HepG2 (cell line): ENCODE measurements around the gene INSR. TPM values are rescaled to one million over a fixed set of nuclear protein-coding genes. Genes with fewer than 3 reads are reported as not detected.

ENCODE experiments used
- CREM ChIP-seq, 2 experiments: sonication (generic) in 1 of 2; formaldehyde crosslinking in 1 of 2; IDR thresholded peaks; 2 replicates each; pipeline versions ENCODE4 v1.4.0 to v1.6.1; 2016 to 2020; ENCODE audit warnings: antibody characterized with exemption in 1 of 2, mild to moderate bottlenecking in 1 of 2, missing genetic modification reagents in 1 of 2
- EP300 ChIP-seq, 3 experiments: sonication (generic) in 1 of 3; formaldehyde crosslinking in 1 of 3; IDR thresholded peaks; 2 replicates each; pipeline versions ENCODE4 v1.5.1 to v1.6.1; 2011 to 2020; ENCODE audit warnings: low read depth in 2 of 3, low read length in 2 of 3, borderline replicate concordance in 1 of 3, improper control_type of control experiment in 1 of 3, mild to moderate bottlenecking in 1 of 3, missing genetic modification reagents in 1 of 3, moderate library complexity in 1 of 3
- ERF ChIP-seq: IDR thresholded peaks from 2 replicates; pipeline ENCODE4 v1.6.1; 2018; ENCODE audit warnings: missing biosample characterization, missing genetic modification reagents
- HDAC2 ChIP-seq: sonication (generic); formaldehyde crosslinking; IDR thresholded peaks from 2 replicates; pipeline ENCODE4 v1.4.0; 2020; ENCODE audit warnings: missing genetic modification reagents
- HIVEP1 ChIP-seq: sonication (generic); formaldehyde crosslinking; IDR thresholded peaks from 2 replicates; pipeline ENCODE4 v1.4.0; 2020; ENCODE audit warnings: mild to moderate bottlenecking, missing genetic modification reagents
- JUNB ChIP-seq: sonication (generic); formaldehyde crosslinking; IDR thresholded peaks from 2 replicates; pipeline ENCODE4 v1.8.0; 2022; ENCODE audit warnings: missing genetic modification reagents, mild to moderate bottlenecking, borderline replicate concordance
- KAT8 ChIP-seq: IDR thresholded peaks from 2 replicates; pipeline ENCODE4 v1.6.1; 2016; ENCODE audit warnings: missing genetic modification reagents, missing compliant biosample characterization
- KLF12 ChIP-seq: sonication (generic); formaldehyde crosslinking; IDR thresholded peaks from 2 replicates; pipeline ENCODE4 v1.4.0; 2020; ENCODE audit warnings: missing genetic modification reagents, borderline replicate concordance
- LCORL ChIP-seq, 2 experiments: fragments of 450-650 bp in 1 of 2; sonication (generic) in 1 of 2; formaldehyde crosslinking in 1 of 2; IDR thresholded peaks; 2 replicates each; pipeline versions ENCODE4 v1.5.0 to v1.6.1; 2017 to 2020; ENCODE audit warnings: antibody characterized with exemption in 1 of 2, missing genetic modification reagents in 1 of 2
- NFYB ChIP-seq: sonication (generic); formaldehyde crosslinking; IDR thresholded peaks from 2 replicates; pipeline ENCODE4 v1.4.0; 2020; ENCODE audit warnings: missing genetic modification reagents
- NR2F6 ChIP-seq, 2 experiments: IDR thresholded peaks; 2 replicates each; pipeline ENCODE4 v1.6.1; 2016; ENCODE audit warnings: antibody characterized with exemption in 1 of 2, mild to moderate bottlenecking in 1 of 2
- NRL ChIP-seq: sonication (generic); formaldehyde crosslinking; IDR thresholded peaks from 2 replicates; pipeline ENCODE4 v1.5.0; 2020; ENCODE audit warnings: missing genetic modification reagents, mild to moderate bottlenecking, moderate library complexity, borderline replicate concordance
- ZBTB42 ChIP-seq: sonication (generic); formaldehyde crosslinking; IDR thresholded peaks from 2 replicates; pipeline ENCODE4 v1.5.0; 2020; ENCODE audit warnings: mild to moderate bottlenecking, missing genetic modification reagents
- ZBTB7A ChIP-seq: sonication (generic); formaldehyde crosslinking; IDR thresholded peaks from 2 replicates; pipeline ENCODE4 v1.8.0; 2022; ENCODE audit warnings: mild to moderate bottlenecking, missing genetic modification reagents
- ZC3H13 ChIP-seq: sonication (generic); formaldehyde crosslinking; IDR thresholded peaks from 2 replicates; pipeline ENCODE4 v1.8.1; 2023; ENCODE audit warnings: mild to moderate bottlenecking, missing genetic modification reagents, moderate library complexity
- ZNF230 ChIP-seq: sonication (generic); formaldehyde crosslinking; IDR thresholded peaks from 2 replicates; pipeline ENCODE4 v1.4.0; 2020; ENCODE audit warnings: mild to moderate bottlenecking, missing genetic modification reagents
- ZNF431 ChIP-seq: sonication (generic); formaldehyde crosslinking; IDR thresholded peaks from 2 replicates; pipeline ENCODE4 v1.9.0; 2022; ENCODE audit warnings: missing genetic modification reagents, low read depth, mild to moderate bottlenecking, borderline replicate concordance
- ZNF547 ChIP-seq: sonication (generic); formaldehyde crosslinking; IDR thresholded peaks from 2 replicates; pipeline ENCODE4 v1.5.1; 2020; ENCODE audit warnings: mild to moderate bottlenecking, missing genetic modification reagents
- ZNF780A ChIP-seq: sonication (generic); formaldehyde crosslinking; IDR thresholded peaks from 2 replicates; pipeline ENCODE4 v1.8.0; 2022; ENCODE audit warnings: mild to moderate bottlenecking, missing genetic modification reagents, moderate library complexity
- ZSCAN29 ChIP-seq: sonication (generic); formaldehyde crosslinking; conservative IDR thresholded peaks from 2 replicates; pipeline ENCODE4 v1.4.0; 2020; ENCODE audit warnings: mild to moderate bottlenecking, missing genetic modification reagents
- polyA plus RNA-seq, 8 experiments: library from polyadenylated mRNA; depleted of rRNA in 3 of 8; stranded (reverse) in 7 of 8; unstranded in 1 of 8; fragments of >200 nt; fragmentation: Illumina TruSeq in 4 of 8; extraction: Trizol in 4 of 8; gene quantifications; 2 replicates each; pipeline versions ENCODE4 v1.2.1 to v1.2.3, GENCODE V29; 2011 to 2016; ENCODE audit warnings: low read depth in 4 of 8, missing spikeins in 1 of 8, mixed read lengths in 1 of 8; ENCODE audit not compliant: insufficient read depth in 1 of 8
- total RNA-seq, 5 experiments: library from RNA; depleted of rRNA; stranded (reverse); fragments of >200 nt; fragmentation: Illumina TruSeq; extraction: Trizol; gene quantifications; 2 replicates each; pipeline ENCODE4 v1.2.3, GENCODE V29; 2016; ENCODE audit warnings: low read depth in 1 of 5
- TF ChIP-seq, protein P1 (sequence below): sonication (generic); formaldehyde crosslinking; IDR thresholded peaks from 2 replicates; pipeline ENCODE4 v1.8.0; 2022; ENCODE audit warnings: mild to moderate bottlenecking, missing genetic modification reagents, moderate library complexity
- TF ChIP-seq, protein P2 (sequence below): sonication (generic); formaldehyde crosslinking; IDR thresholded peaks from 2 replicates; pipeline ENCODE4 v1.5.1; 2020; ENCODE audit warnings: mild to moderate bottlenecking, missing genetic modification reagents, moderate library complexity
- TF ChIP-seq, protein P3 (sequence below): IDR thresholded peaks from 2 replicates; pipeline ENCODE4 v1.6.1; 2016

The INSR gene
- total and polyA plus RNA-seq, 2 of the 13 experiments (the other 11 are each of a cell fraction or from before 2014, with no cell fraction given) = 24.2 to 29.8 TPM

DNA sequence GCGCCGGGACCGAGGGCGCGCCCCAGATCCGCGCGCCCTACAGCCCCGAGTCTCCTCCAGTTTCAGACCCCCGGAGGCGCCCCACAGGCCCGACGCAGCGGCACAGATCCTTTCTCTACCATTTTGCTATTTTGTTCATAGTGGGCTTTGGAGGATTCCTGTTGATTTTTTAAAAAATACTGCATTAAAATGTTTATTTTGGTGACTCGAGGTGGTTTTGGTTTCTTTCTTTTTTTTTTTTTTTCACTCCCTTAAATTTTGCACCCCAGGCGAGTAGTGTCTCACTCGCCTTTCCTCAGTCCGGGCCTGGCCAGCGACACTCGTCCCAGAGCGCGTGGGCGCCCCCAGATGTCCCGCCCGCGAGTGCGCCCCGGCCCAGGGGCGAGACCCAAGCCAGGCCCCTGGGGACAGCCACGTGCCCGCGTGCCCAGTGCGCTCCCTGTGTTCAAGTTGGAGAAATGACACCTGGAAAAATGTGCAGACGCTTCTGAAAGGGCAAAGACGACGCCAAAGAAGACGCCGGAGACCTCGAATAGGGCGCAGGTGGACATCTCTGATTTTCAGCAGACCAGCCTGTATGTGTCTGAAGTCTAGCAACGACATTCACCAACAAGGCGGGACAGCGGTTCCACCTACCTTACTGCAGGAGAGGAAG is 471 bp upstream of the INSR start (continued):
- TF ChIP-seq ZC3H13 (CRISPR knock-in tag) (peak; percentile 48; the same call in 1 of the 2 replicates), ZSCAN29 (CRISPR knock-in tag) (no peak), ZNF547 (CRISPR knock-in tag) (peak; percentile 59; the same call in 1 of the 2 replicates), KAT8 (CRISPR knock-in tag) (peak; percentile 46; the same call in 1 of the 2 replicates), EP300 (IDR thresholded peaks at IDR 0.05; ENCODE audit: low read depth in 2 of 2, low read length in 2 of 2) (no peak), EP300 (CRISPR knock-in tag; IDR thresholded peaks at IDR 0.05; ENCODE audit: borderline replicate concordance) (no peak; the same call in 1 of the 2 replicates), ZBTB7A (CRISPR knock-in tag) (peak; percentile 80), ERF (CRISPR knock-in tag) (0 out of 2 replicates have a peak, but pooled peaks have one; percentile 23), HIVEP1 (CRISPR knock-in tag) (peak; percentile 64; the same call in 1 of the 2 replicates), NFYB (CRISPR knock-in tag) (0 out of 2 replicates have a peak, but pooled peaks have one; percentile 18), JUNB (no peak), CREM (IDR thresholded peaks at IDR 0.05) (no peak), CREM (CRISPR knock-in tag; IDR thresholded peaks at IDR 0.05) (no peak), ZNF230 (CRISPR knock-in tag) (peak; percentile 73; the same call in 1 of the 2 replicates), LCORL (IDR thresholded peaks at IDR 0.05) (no peak), LCORL (CRISPR knock-in tag; IDR thresholded peaks at IDR 0.05) (no peak), ZNF431 (CRISPR knock-in tag) (0 out of 2 replicates have a peak, but pooled peaks have one; percentile 42), KLF12 (peak; percentile 60; the same call in 1 of the 2 replicates), NRL (CRISPR knock-in tag) (peak; percentile 94), ZBTB42 (no peak), HDAC2 (CRISPR knock-in tag) (peak; percentile 69), ZNF780A (no peak; the same call in 1 of the 2 replicates), NR2F6 (IDR thresholded peaks at IDR 0.05) (0 out of 2 replicates have a peak, but pooled peaks have one; percentile 5), NR2F6 (CRISPR knock-in tag; IDR thresholded peaks at IDR 0.05) (0 out of 2 replicates have a peak, but pooled peaks have one; percentile 9)
- TF ChIP-seq, protein P1, sequence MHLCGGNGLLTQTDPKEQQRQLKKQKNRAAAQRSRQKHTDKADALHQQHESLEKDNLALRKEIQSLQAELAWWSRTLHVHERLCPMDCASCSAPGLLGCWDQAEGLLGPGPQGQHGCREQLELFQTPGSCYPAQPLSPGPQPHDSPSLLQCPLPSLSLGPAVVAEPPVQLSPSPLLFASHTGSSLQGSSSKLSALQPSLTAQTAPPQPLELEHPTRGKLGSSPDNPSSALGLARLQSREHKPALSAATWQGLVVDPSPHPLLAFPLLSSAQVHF = 0 out of 2 replicates have a peak, but pooled peaks have one; percentile 68
- TF ChIP-seq, protein P2, sequence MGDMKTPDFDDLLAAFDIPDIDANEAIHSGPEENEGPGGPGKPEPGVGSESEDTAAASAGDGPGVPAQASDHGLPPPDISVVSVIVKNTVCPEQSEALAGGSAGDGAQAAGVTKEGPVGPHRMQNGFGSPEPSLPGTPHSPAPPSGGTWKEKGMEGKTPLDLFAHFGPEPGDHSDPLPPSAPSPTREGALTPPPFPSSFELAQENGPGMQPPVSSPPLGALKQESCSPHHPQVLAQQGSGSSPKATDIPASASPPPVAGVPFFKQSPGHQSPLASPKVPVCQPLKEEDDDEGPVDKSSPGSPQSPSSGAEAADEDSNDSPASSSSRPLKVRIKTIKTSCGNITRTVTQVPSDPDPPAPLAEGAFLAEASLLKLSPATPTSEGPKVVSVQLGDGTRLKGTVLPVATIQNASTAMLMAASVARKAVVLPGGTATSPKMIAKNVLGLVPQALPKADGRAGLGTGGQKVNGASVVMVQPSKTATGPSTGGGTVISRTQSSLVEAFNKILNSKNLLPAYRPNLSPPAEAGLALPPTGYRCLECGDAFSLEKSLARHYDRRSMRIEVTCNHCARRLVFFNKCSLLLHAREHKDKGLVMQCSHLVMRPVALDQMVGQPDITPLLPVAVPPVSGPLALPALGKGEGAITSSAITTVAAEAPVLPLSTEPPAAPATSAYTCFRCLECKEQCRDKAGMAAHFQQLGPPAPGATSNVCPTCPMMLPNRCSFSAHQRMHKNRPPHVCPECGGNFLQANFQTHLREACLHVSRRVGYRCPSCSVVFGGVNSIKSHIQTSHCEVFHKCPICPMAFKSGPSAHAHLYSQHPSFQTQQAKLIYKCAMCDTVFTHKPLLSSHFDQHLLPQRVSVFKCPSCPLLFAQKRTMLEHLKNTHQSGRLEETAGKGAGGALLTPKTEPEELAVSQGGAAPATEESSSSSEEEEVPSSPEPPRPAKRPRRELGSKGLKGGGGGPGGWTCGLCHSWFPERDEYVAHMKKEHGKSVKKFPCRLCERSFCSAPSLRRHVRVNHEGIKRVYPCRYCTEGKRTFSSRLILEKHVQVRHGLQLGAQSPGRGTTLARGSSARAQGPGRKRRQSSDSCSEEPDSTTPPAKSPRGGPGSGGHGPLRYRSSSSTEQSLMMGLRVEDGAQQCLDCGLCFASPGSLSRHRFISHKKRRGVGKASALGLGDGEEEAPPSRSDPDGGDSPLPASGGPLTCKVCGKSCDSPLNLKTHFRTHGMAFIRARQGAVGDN (CRISPR knock-in tag) = peak; percentile 97
- TF ChIP-seq, protein P3, sequence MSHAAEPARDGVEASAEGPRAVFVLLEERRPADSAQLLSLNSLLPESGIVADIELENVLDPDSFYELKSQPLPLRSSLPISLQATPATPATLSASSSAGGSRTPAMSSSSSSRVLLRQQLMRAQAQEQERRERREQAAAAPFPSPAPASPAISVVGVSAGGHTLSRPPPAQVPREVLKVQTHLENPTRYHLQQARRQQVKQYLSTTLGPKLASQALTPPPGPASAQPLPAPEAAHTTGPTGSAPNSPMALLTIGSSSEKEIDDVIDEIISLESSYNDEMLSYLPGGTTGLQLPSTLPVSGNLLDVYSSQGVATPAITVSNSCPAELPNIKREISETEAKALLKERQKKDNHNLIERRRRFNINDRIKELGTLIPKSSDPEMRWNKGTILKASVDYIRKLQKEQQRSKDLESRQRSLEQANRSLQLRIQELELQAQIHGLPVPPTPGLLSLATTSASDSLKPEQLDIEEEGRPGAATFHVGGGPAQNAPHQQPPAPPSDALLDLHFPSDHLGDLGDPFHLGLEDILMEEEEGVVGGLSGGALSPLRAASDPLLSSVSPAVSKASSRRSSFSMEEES (CRISPR knock-in tag) = peak; percentile 65; the same call in 1 of the 2 replicates
